K562 (cell line): Measurements from ENCODE around the gene DUS1L. TPM values are rescaled to one million over a fixed set of nuclear protein-coding genes. Genes with fewer than 3 reads are reported as not detected.

Source experiments
- ATAC-seq: fragments of 200-7000 bp; cut with Tn5 transposase; 3 replicates; pipeline ENCODE4 v1.9.1; 2020; ENCODE audit warnings: moderate library complexity
- BruUV-seq: library from RNA; stranded (reverse); fragments of 400-500 nt; replicated peaks from 2 replicates; lab custom pipeline; 2021; lab: Mats Ljungman, UMichigan
- CTCF ChIA-PET: fragments of 300-600 bp; formaldehyde crosslinking; extraction: SDS; loops from one replicate; lab custom pipeline; 2021; ENCODE audit warnings: low intra/inter-chr PET ratio; lab: Yijun Ruan, JAX
- POLR2A ChIA-PET: fragments of 300-600, 350-650 bp; sonication (Branson Sonifier 250); formaldehyde crosslinking; extraction: SDS; loops from one replicate; lab custom pipeline; 2021; ENCODE audit warnings: antibody characterized with exemption, inconsistent platforms; lab: Yijun Ruan, JAX
- DNase-seq, 4 experiments: peaks; one replicate each; pipeline versions ENCODE4 v3.0.0 to v3.0.0-alpha.2; 2011 to 2018; ENCODE audit warnings: low spot score in 3 of 4, mixed read lengths in 3 of 4; ENCODE audit errors: extremely low read depth in 1 of 4
- FAIRE-seq: peaks from 2 replicates; lab custom pipeline; 2011; peaks lifted over from hg19 to GRCh38; lab: Jason Lieb, UNC
- H2AFZ ChIP-seq: 2 replicates; pipeline ENCODE4 v1.6.0; 2011; ENCODE audit warnings: low read depth, low read length, control low read depth, inconsistent platforms
- H3K27ac ChIP-seq: fragments of 200-600 bp; 3 replicates; pipeline ENCODE4 v1.8.0; 2011; ENCODE audit warnings: low read depth, mild to moderate bottlenecking, control low read depth, inconsistent platforms, low read length, moderate library complexity, mixed read lengths; ENCODE audit errors: extremely low read depth
- H3K27me3 ChIP-seq, 2 experiments: fragments of 300-600 bp in 1 of 2; 2 replicates in 1 of 2; 3 replicates in 1 of 2; pipeline versions ENCODE4 v1.6.0 to v1.8.0; 2011; ENCODE audit warnings: inconsistent platforms in 2 of 2, low read length in 2 of 2, mild to moderate bottlenecking in 1 of 2, mixed read lengths in 1 of 2, moderate library complexity in 1 of 2; ENCODE audit not compliant: control insufficient read depth in 2 of 2, insufficient read depth in 2 of 2
- H3K36me3 ChIP-seq: fragments of 300-600 bp; 3 replicates; pipeline ENCODE4 v1.8.0; 2011; ENCODE audit warnings: mild to moderate bottlenecking, low read length, inconsistent platforms; ENCODE audit not compliant: control insufficient read depth, insufficient read depth
- H3K4me1 ChIP-seq, 2 experiments: fragments of 200-600 bp in 1 of 2; replicated peaks in 1 of 2; 2 replicates in 1 of 2; 3 replicates in 1 of 2; pipeline versions ENCODE4 v1.5.1 to v1.8.0; 2011; ENCODE audit warnings: inconsistent platforms in 2 of 2, low read length in 2 of 2, mild to moderate bottlenecking in 1 of 2, mixed read lengths in 1 of 2, moderate library complexity in 1 of 2; ENCODE audit not compliant: control insufficient read depth in 2 of 2, insufficient read depth in 2 of 2
- H3K4me2 ChIP-seq: 2 replicates; pipeline ENCODE4 v1.6.1; 2011; ENCODE audit warnings: low read length, control low read depth, inconsistent platforms, mixed read lengths; ENCODE audit not compliant: insufficient read depth
- H3K4me3 ChIP-seq: fragments of 200-600 bp; sonication (generic), shearing (Covaris generic); 2 replicates; pipeline ENCODE4 v1.5.1; 2016; ENCODE audit warnings: control low read depth, inconsistent platforms
- H3K79me2 ChIP-seq: fragments of 200-600 bp; 3 replicates; pipeline ENCODE4 v1.8.0; 2011; ENCODE audit warnings: low read length, inconsistent platforms; ENCODE audit not compliant: control insufficient read depth, insufficient read depth
- H3K9ac ChIP-seq, 2 experiments: 2 replicates each; pipeline versions ENCODE4 v1.6.0 to v1.6.1; 2011; ENCODE audit warnings: low read depth in 2 of 2, low read length in 2 of 2, control low read depth in 1 of 2, inconsistent platforms in 1 of 2, mild to moderate bottlenecking in 1 of 2, mixed read lengths in 1 of 2; ENCODE audit not compliant: insufficient read depth in 1 of 2
- H3K9me1 ChIP-seq: one replicate; pipeline ENCODE4 v1.6.0; 2011; ENCODE audit warnings: inconsistent platforms, mild to moderate bottlenecking, low read length, moderate library complexity; ENCODE audit not compliant: control insufficient read depth, insufficient read depth
- H3K9me3 ChIP-seq: replicated peaks from 2 replicates; pipeline ENCODE4 v1.5.1; 2011; ENCODE audit warnings: low read depth, low read length, inconsistent platforms; ENCODE audit not compliant: control insufficient read depth, insufficient read depth
- H4K20me1 ChIP-seq: replicated peaks from 2 replicates; pipeline ENCODE4 v1.6.1; 2011; ENCODE audit warnings: low read length, inconsistent platforms, mixed read lengths; ENCODE audit not compliant: control insufficient read depth, insufficient read depth
- ERF ChIP-seq: fragments of 450-650 bp; formaldehyde crosslinking; IDR thresholded peaks from 2 replicates; pipeline ENCODE4 v1.4.0; 2020; ENCODE audit warnings: mild to moderate bottlenecking, mixed read lengths
- HDAC6 ChIP-seq: IDR thresholded peaks from 2 replicates; pipeline ENCODE4 v1.6.1; 2012; ENCODE audit warnings: low read depth, mild to moderate bottlenecking, control low read depth, inconsistent platforms, low read length, moderate library complexity
- MGA ChIP-seq: fragments of 450-650 bp; IDR thresholded peaks from 2 replicates; pipeline ENCODE4 v1.6.1; 2016; ENCODE audit warnings: mild to moderate bottlenecking, moderate library complexity
- PPARD ChIP-seq: fragments of 250-450 bp; sonication (Bioruptor Pico); IDR thresholded peaks from 2 replicates; pipeline ENCODE4 v1.8.0; 2022; ENCODE audit warnings: inconsistent platforms, mild to moderate bottlenecking, moderate library complexity
- RBM22 ChIP-seq: fragments of 200-400 bp; formaldehyde crosslinking; IDR thresholded peaks from 2 replicates; pipeline ENCODE4 v1.6.1; 2018; ENCODE audit warnings: low read length, low read depth; ENCODE audit not compliant: poor library complexity, severe bottlenecking
- STAG1 ChIP-seq: sonication (generic); formaldehyde crosslinking; IDR thresholded peaks from 2 replicates; pipeline ENCODE4 v1.5.0; 2020; ENCODE audit warnings: missing genetic modification reagents, borderline replicate concordance
- ZNF146 ChIP-seq: IDR thresholded peaks from one replicate; pipeline ENCODE4 v1.6.1; 2018; ENCODE audit warnings: missing compliant biosample characterization; ENCODE audit not compliant: unreplicated experiment
- ZNF766 ChIP-seq: fragments of 200-800 bp; sonication (Bioruptor generic); conservative IDR thresholded peaks from 2 replicates; pipeline ENCODE4 v1.6.1; 2016; ENCODE audit warnings: missing genetic modification characterization, missing compliant biosample characterization
- WGBS: fragments of 100-300 bp; shearing (Covaris generic); methylation state at CpG from one replicate; pipeline ENCODE4 v1.1.6; 2016; ENCODE audit warnings: low coverage, mixed read lengths; ENCODE audit not compliant: insufficient coverage; ENCODE audit errors: missing lambda C conversion rate; 5-methylcytosine and 5-hydroxymethylcytosine counted together
- in situ Hi-C: fragments of 300-500 bp; cut with MboI; formaldehyde crosslinking; loops from 4 replicates; pipeline ENCODE4 v1.15.0; 2018; ENCODE audit warnings: inconsistent platforms, mixed read lengths
- intact Hi-C: fragments of 100-400 bp; cut with micrococcal nuclease; formaldehyde crosslinking; loops from 2 replicates; pipeline ENCODE4 v1.14.2; 2022
- polyA plus RNA-seq, 8 experiments: library from polyadenylated mRNA; depleted of rRNA in 4 of 8; stranded (reverse) in 5 of 8; unstranded in 3 of 8; fragments of >200 nt; fragmentation: Nextera tagmentation in 2 of 8; fragmentation: Illumina TruSeq in 1 of 8; extraction: Ambion mirVana in 2 of 8; extraction: Trizol in 1 of 8; gene quantifications; 2 replicates each; pipeline versions ENCODE4 v1.2.1 to v1.2.3, GENCODE V29; 2011 to 2014; ENCODE audit warnings: inconsistent platforms in 1 of 8, missing spikeins in 1 of 8
- total RNA-seq, 7 experiments: library from RNA; depleted of rRNA in 6 of 7; stranded (reverse); fragments of >200 nt in 6 of 7; fragmentation: Illumina TruSeq in 2 of 7; extraction: Trizol in 2 of 7; gene quantifications; 2 replicates each; pipeline versions ENCODE4 v1.2.1 to v1.2.3, GENCODE V29; 2011 to 2021; ENCODE audit warnings: low replicate concordance in 1 of 7

DUS1L gene
- total and polyA plus RNA-seq, 9 of the 15 experiments (the other 6 are each of a cell fraction or from before 2014, with no cell fraction given): 7.8 to 210 (median 83.9) TPM

- no peak for ATAC-seq
- H3K36me3 ChIP-seq: no peaks in the 10 kb centered on the region; the same call in 2 of the 3 replicates
- no peaks in the 10 kb centered on the region for H3K27me3 ChIP-seq
- H3K79me2 ChIP-seq: no peaks in the 10 kb centered on the region
- no TSS peak for BruUV-seq
- H2AFZ ChIP-seq: no peak overlapping the region
- in situ Hi-C loops: no loop called here
- ChIA-PET POLR2A (interaction anchor here (0.6 kb wide), 1 partner anchor 12 kb away, joined by 3 read pairs; the partner anchor contains the start of genes CENPX and LRRC45), CTCF (no interaction called here)
- intact Hi-C loops: no loop called here
- 86% methylated on average over 27 of the region's 39 CpGs for WGBS
- no peak for FAIRE-seq
- H3K9me3 ChIP-seq: no peaks in the 10 kb centered on the region
- H4K20me1 ChIP-seq: 0 out of 2 replicates have a peak, but pooled peaks cover 4% of the 10 kb centered on the region
- peaks cover 0 to 81% of the 10 kb centered on the region in 2 experiments; a peak in 2 of 5 replicates for H3K4me1 ChIP-seq
- peaks cover under 1% of the 10 kb centered on the region for H3K9me1 ChIP-seq
- H3K27ac ChIP-seq: no peak overlapping the region
- H3K4me3 ChIP-seq: no peak overlapping the region
- no peak for DNase-seq
- no peak overlapping the region for H3K4me2 ChIP-seq
- no peak overlapping the region; a peak in 1 of 4 replicates for H3K9ac ChIP-seq
- TF ChIP-seq ZNF146 (no peak), HDAC6 (no peak), RBM22 (no peak), MGA (no peak), STAG1 (CRISPR knock-in tag) (no peak), ERF (no peak), ZNF766 (CRISPR knock-in tag) (no peak), PPARD (no peak)
Measured at GRCh38 chr17:82010575-82011525, 54.8 kb downstream of the DUS1L start.
